IPS-18a (cell line): ENCODE results near the gene CNTF.
A peak's percentile ranks its signal among the peaks of the same experiment; 100 is the strongest.

ENCODE experiments used
- H3K27ac ChIP-seq: one replicate; pipeline ENCODE4 v1.5.1; 2013; ENCODE audit warnings: low read length
- H3K27me3 ChIP-seq: one replicate; pipeline ENCODE4 v1.6.1; 2013; ENCODE audit warnings: mild to moderate bottlenecking, low read length; ENCODE audit not compliant: control insufficient read depth, insufficient read depth
- H3K36me3 ChIP-seq: one replicate; pipeline ENCODE4 v1.6.1; 2013; ENCODE audit warnings: low read depth, low read length; ENCODE audit not compliant: control insufficient read depth
- H3K4me1 ChIP-seq: one replicate; pipeline ENCODE4 v1.6.1; 2013; ENCODE audit warnings: low read depth, low read length; ENCODE audit not compliant: control insufficient read depth
- H3K4me3 ChIP-seq: one replicate; pipeline ENCODE4 v1.5.1; 2013; ENCODE audit warnings: low read length
- H3K9ac ChIP-seq: one replicate; pipeline ENCODE4 v1.6.1; 2013; ENCODE audit warnings: mild to moderate bottlenecking, low read length, moderate library complexity
- H3K9me3 ChIP-seq: one replicate; pipeline ENCODE4 v1.6.1; 2013; ENCODE audit warnings: low read depth, low read length; ENCODE audit not compliant: control insufficient read depth

CNTF gene

GRCh38 chr11:58580311-58580710 lies 42.2 kb upstream of the CNTF start:
- H3K4me1 ChIP-seq, result peaks cover 3% of the 10 kb centered on the region

GRCh38 chr11:58582437-58582836 lies 40.0 kb upstream of the CNTF start:
- Histone ChIP-seq H3K4me1 (peaks cover 3% of the 10 kb centered on the region), H3K27me3 (no peaks in the 10 kb centered on the region), H3K9ac (peak overlapping the region; percentile 22), H3K9me3 (no peaks in the 10 kb centered on the region), H3K36me3 (peaks cover 33% of the 10 kb centered on the region), H3K27ac (no peak overlapping the region), H3K4me3 (no peak overlapping the region)

More at GRCh38 chr11:58580311-58580710, 42.2 kb upstream of the CNTF start:
- no peaks in the 10 kb centered on the region for H3K27me3 ChIP-seq
- H3K27ac ChIP-seq, result no peak overlapping the region
- peak overlapping the region; percentile 96 for H3K9ac ChIP-seq
- H3K36me3 ChIP-seq, result peaks cover 12% of the 10 kb centered on the region
- H3K4me3 ChIP-seq, result peak overlapping the region; percentile 89
- H3K9me3 ChIP-seq, result no peaks in the 10 kb centered on the region

GRCh38 chr11:58586998-58587397 lies 35.5 kb upstream of the CNTF start:
- H3K4me3 ChIP-seq, result no peak overlapping the region
- H3K27ac ChIP-seq, result no peak overlapping the region
- no peak overlapping the region for H3K9ac ChIP-seq
- H3K4me1 ChIP-seq, result no peaks in the 10 kb centered on the region
- H3K36me3 ChIP-seq, result peaks cover 38% of the 10 kb centered on the region
- no peaks in the 10 kb centered on the region for H3K27me3 ChIP-seq
- no peaks in the 10 kb centered on the region for H3K9me3 ChIP-seq

- Histone ChIP-seq H3K4me1 (no peaks in the 10 kb centered on the region), H3K4me3 (no peak overlapping the region), H3K27me3 (no peaks in the 10 kb centered on the region), H3K27ac (no peak overlapping the region), H3K9me3 (no peaks in the 10 kb centered on the region), H3K36me3 (peaks cover 22% of the 10 kb centered on the region), H3K9ac (no peak overlapping the region)
Measured at GRCh38 chr11:58591659-58592058, 30.8 kb upstream of the CNTF start.

GRCh38 chr11:58592760-58593472 lies 29.5 kb upstream of the CNTF start:
- peaks cover 14% of the 10 kb centered on the region for H3K36me3 ChIP-seq
- no peaks in the 10 kb centered on the region for H3K27me3 ChIP-seq
- H3K4me3 ChIP-seq, result no peak overlapping the region
- H3K27ac ChIP-seq, result no peak overlapping the region
- H3K9me3 ChIP-seq, result no peaks in the 10 kb centered on the region
- no peak overlapping the region for H3K9ac ChIP-seq
- no peaks in the 10 kb centered on the region for H3K4me1 ChIP-seq

GRCh38 chr11:58594826-58595225 lies 27.6 kb upstream of the CNTF start:
- H3K27ac ChIP-seq, result no peak overlapping the region
- H3K9ac ChIP-seq, result no peak overlapping the region
- H3K27me3 ChIP-seq, result no peaks in the 10 kb centered on the region
- H3K4me3 ChIP-seq, result no peak overlapping the region
- peaks cover 10% of the 10 kb centered on the region for H3K36me3 ChIP-seq
- peaks cover 11% of the 10 kb centered on the region for H3K4me1 ChIP-seq
- H3K9me3 ChIP-seq, result no peaks in the 10 kb centered on the region

GRCh38 chr11:58596621-58597020 lies 25.8 kb upstream of the CNTF start:
- Histone ChIP-seq H3K4me1 (peaks cover 26% of the 10 kb centered on the region), H3K36me3 (peaks cover 8% of the 10 kb centered on the region), H3K27me3 (no peaks in the 10 kb centered on the region), H3K4me3 (no peak overlapping the region), H3K27ac (no peak overlapping the region), H3K9me3 (no peaks in the 10 kb centered on the region), H3K9ac (no peak overlapping the region)

GRCh38 chr11:58597486-58598144 lies 24.9 kb upstream of the CNTF start:
- peaks cover 26% of the 10 kb centered on the region for H3K4me1 ChIP-seq
- H3K9ac ChIP-seq, result no peak overlapping the region
- no peak overlapping the region for H3K27ac ChIP-seq
- H3K4me3 ChIP-seq, result no peak overlapping the region
- H3K9me3 ChIP-seq, result no peaks in the 10 kb centered on the region
- H3K27me3 ChIP-seq, result no peaks in the 10 kb centered on the region
- peaks cover 3% of the 10 kb centered on the region for H3K36me3 ChIP-seq

- Histone ChIP-seq H3K27me3 (no peaks in the 10 kb centered on the region), H3K4me3 (peak overlapping the region; percentile 8), H3K9me3 (no peaks in the 10 kb centered on the region), H3K9ac (no peak overlapping the region), H3K4me1 (peaks cover 26% of the 10 kb centered on the region), H3K36me3 (peaks cover 4% of the 10 kb centered on the region), H3K27ac (no peak overlapping the region)
Measured at GRCh38 chr11:58600510-58600909, 22.0 kb upstream of the CNTF start.

- Histone ChIP-seq H3K9ac (no peak overlapping the region), H3K4me1 (no peaks in the 10 kb centered on the region), H3K27me3 (no peaks in the 10 kb centered on the region), H3K4me3 (no peak overlapping the region), H3K27ac (no peak overlapping the region), H3K36me3 (peaks cover 30% of the 10 kb centered on the region), H3K9me3 (no peaks in the 10 kb centered on the region)
Measured at GRCh38 chr11:58606930-58607714, 15.3 kb upstream of the CNTF start.

GRCh38 chr11:58608331-58608730 lies 14.1 kb upstream of the CNTF start:
- Histone ChIP-seq H3K9me3 (no peaks in the 10 kb centered on the region), H3K9ac (no peak overlapping the region), H3K27me3 (no peaks in the 10 kb centered on the region), H3K4me1 (no peaks in the 10 kb centered on the region), H3K36me3 (peaks cover 38% of the 10 kb centered on the region), H3K27ac (no peak overlapping the region), H3K4me3 (no peak overlapping the region)
